Neutrophil (primary cell): Measurements from ENCODE around the gene DNAJC16.

Experiments used
- H3K27ac ChIP-seq: fragments of 200-600 bp; sonication (generic); 2 replicates; pipeline ENCODE4 v1.5.1; 2016; ENCODE audit warnings: mild to moderate bottlenecking, moderate library complexity
- H3K27me3 ChIP-seq: fragments of 200-600 bp; sonication (generic); 2 replicates; pipeline ENCODE4 v1.6.0; 2016; ENCODE audit warnings: mild to moderate bottlenecking
- H3K36me3 ChIP-seq: fragments of 200-600 bp; sonication (generic); 2 replicates; pipeline ENCODE4 v1.5.1; 2017
- H3K4me1 ChIP-seq, 2 experiments: fragments of 200-600 bp in 1 of 2; sonication (generic) in 1 of 2; 1 replicate in 1 of 2; 2 replicates in 1 of 2; pipeline versions ENCODE4 v1.5.1 to v1.6.1; 2013 to 2016; ENCODE audit warnings: low read depth in 1 of 2, low read length in 1 of 2, mild to moderate bottlenecking in 1 of 2, moderate library complexity in 1 of 2; ENCODE audit not compliant: control insufficient read depth in 1 of 2, insufficient read depth in 1 of 2
- H3K4me3 ChIP-seq, 2 experiments: fragments of 200-600 bp in 1 of 2; sonication (generic) in 1 of 2; 1 replicate in 1 of 2; 2 replicates in 1 of 2; pipeline ENCODE4 v1.5.1; 2013 to 2016; ENCODE audit warnings: low read depth in 1 of 2, low read length in 1 of 2, mild to moderate bottlenecking in 1 of 2, moderate library complexity in 1 of 2
- H3K9me3 ChIP-seq: fragments of 200-600 bp; sonication (generic); 2 replicates; pipeline ENCODE4 v1.5.1; 2016
- CTCF ChIP-seq: fragments of 200-600 bp; sonication (generic); IDR thresholded peaks from 2 replicates; pipeline ENCODE4 v1.5.1; 2016; ENCODE audit warnings: antibody characterized with exemption

Gene DNAJC16

DNA sequence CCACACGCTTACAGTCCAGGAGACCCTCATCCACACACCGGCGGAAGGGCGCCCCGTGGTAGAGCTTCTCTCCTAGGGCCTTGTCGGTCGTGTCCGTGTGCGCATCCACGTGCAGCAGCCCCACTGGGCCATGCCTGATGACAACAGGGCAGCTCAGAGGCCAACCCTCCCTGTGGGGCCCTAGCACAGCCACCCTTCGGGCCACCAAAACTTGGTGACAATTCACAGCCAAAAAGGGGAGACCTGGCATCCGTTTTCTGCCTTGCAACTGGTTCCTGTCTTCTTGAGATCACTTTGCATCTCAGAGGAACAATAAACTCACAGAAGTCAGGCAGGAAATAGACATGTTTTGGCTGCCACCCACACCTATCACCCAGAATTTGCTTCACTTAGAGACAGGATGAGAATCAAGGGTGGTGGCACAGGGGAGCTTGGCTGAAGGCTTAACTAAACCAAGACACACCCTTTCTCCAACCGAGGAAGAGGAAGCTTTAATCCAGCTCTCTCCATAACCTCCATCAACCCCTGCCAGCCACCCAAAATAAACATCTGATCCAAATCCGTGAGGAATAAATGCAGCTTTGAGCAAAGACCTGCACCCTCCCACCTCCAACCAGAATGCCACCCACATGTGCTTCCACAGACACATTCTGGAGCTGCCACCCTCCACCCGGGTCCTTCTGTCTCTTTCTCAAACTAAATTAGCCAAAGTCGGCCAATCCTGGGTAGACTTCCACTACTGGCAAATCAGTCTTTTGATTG lies 52.5 kb downstream of the DNAJC16 start:
- H3K27me3 ChIP-seq: peaks cover 13% of the 10 kb centered on the region
- TF ChIP-seq CTCF: no peak
- no peak overlapping the region for H3K4me3 ChIP-seq
- no peak overlapping the region for H3K27ac ChIP-seq
- peaks cover 5% of the 10 kb centered on the region for H3K36me3 ChIP-seq
- no peaks in the 10 kb centered on the region for H3K4me1 ChIP-seq
- H3K9me3 ChIP-seq: no peaks in the 10 kb centered on the region

GRCh38 chr1:15579683-15580047 lies 53.0 kb downstream of the DNAJC16 start:
- H3K36me3 ChIP-seq: peaks cover 5% of the 10 kb centered on the region
- no peak overlapping the region for H3K4me3 ChIP-seq
- TF ChIP-seq CTCF: no peak
- no peaks in the 10 kb centered on the region for H3K9me3 ChIP-seq
- no peak overlapping the region for H3K27ac ChIP-seq
- peaks cover 19% of the 10 kb centered on the region for H3K27me3 ChIP-seq
- peaks cover 4 to 5% of the 10 kb centered on the region in 2 experiments for H3K4me1 ChIP-seq

DNA sequence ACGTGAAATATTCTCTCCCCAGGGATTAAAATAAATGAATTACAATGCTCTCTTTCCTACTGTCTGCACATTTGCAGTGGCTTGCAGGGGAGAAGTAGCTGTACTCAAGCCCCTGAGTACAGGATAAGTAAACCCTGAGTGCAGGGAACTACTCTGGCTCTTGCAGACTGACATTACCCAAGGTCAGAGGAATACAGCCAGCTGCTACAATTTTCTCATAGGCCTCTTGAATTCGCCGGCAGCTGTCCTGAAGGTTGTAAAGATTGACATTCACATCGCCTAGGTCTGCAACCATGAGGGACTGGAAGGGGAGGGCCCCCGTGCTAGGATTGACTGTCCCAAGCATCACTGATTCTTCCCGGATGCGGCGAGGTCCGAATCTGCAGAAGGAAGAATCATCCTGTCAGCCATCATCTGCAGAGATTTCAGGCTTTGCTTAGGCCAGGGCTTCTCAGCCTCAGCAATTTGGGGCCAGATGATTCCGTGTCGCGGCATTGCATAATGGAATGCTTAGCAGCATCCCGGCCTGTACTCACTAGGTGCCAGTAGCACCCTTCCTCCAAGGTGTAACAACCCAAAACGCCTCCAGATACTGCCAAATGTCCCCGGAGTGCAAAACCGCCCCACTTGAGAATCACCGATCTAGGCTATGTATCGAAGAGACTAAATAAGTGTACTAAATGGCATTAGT lies 56.5 kb downstream of the DNAJC16 start:
- Histone ChIP-seq H3K27ac (no peak overlapping the region), H3K9me3 (no peaks in the 10 kb centered on the region), H3K4me3 (no peak overlapping the region), H3K27me3 (peaks cover 29% of the 10 kb centered on the region), H3K36me3 (no peaks in the 10 kb centered on the region), H3K4me1 (peaks cover 6 to 8% of the 10 kb centered on the region in 2 experiments)
- TF ChIP-seq CTCF: no peak

GRCh38 chr1:15584489-15585363 lies 58.1 kb downstream of the DNAJC16 start, which contains the start of gene AGMAT:
Gene AGMAT (minus strand): TSS chr1:15585051. CDS start chr1:15584967, 84 bp downstream.
- no peaks in the 10 kb centered on the region for H3K9me3 ChIP-seq
- H3K4me3 ChIP-seq: peak within 1 kb of the TSS; percentile 15 to 28
- no peak within 1 kb of the TSS for H3K27ac ChIP-seq
- no peak for TF ChIP-seq CTCF
- H3K36me3 ChIP-seq: no peaks in the 10 kb centered on the region
- peaks cover 6 to 8% of the 10 kb centered on the region in 2 experiments for H3K4me1 ChIP-seq
- H3K27me3 ChIP-seq: peaks cover 29% of the 10 kb centered on the region

DNA sequence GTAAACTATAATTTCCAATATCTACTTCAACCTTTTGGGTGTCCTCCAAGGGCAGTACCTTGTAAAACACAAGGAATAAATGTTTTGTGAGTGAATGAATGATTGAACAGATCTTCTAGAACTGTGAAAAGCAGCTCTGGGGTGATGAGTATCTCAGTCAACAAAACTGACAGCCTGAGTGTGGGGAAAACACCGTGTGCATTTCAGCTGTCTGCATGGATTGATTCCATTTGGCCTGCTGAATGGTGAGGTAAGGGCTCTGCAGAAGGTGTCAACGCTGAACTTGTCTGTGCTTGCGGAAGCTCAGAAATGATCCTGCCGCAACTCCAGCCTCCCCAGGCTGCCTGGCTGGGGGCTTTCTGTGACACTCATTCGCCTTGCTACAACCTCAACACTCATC lies 65.6 kb downstream of the DNAJC16 start:
- Histone ChIP-seq H3K4me3 (no peak overlapping the region), H3K4me1 (no peaks in the 10 kb centered on the region), H3K27ac (no peak overlapping the region), H3K36me3 (no peaks in the 10 kb centered on the region), H3K27me3 (peaks cover 16% of the 10 kb centered on the region), H3K9me3 (no peaks in the 10 kb centered on the region)
- TF ChIP-seq CTCF: no peak
